Measurements from ENCODE around the gene NKX1-1. TPM values are rescaled to one million over a fixed set of nuclear protein-coding genes. Genes with fewer than 3 reads are reported as not detected.

The NKX1-1 gene
- total RNA-seq, 1 experiment from 2014 or later, result not detected

DNA sequence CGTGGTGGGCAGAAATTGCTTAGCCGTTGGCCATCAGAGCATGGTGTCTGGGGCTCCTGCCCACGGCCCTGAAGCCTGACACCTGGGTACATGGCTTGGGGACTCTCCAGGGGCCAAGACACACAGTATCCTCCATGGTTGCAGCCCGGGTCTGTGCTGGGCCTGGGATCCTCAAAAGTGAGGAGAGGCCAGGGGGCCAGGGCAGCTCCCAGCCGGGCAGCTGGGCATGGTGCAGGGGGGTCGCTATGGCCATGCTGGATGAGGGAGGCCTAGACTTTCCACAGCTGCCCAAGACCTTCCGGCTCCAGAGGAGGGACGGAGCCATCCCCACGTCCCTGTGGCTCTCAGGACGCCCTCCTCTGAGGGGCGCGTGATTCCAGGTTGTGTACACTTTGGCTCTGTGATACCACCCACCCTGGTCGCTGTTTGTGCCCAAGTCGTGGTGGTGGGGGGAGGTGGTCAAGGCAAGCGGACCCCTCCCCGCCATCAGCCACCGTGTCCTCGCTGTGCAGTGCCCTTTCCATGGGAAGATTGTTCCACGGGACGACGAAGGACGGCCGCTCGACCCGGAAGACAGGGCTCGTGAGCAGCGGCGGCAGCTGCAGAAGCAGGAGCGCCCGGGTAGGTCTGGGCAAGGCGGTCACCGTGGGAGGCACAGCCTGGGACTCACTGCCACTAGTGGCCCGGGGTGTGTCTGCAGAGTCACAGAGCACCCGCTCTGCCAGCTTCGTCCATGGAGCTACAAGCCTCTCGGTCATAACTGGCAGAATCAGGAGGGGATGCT lies 25.7 kb downstream of the NKX1-1 start:
- Histone ChIP-seq H3K9me2 (replicated peaks; ENCODE audit: insufficient read depth, low read length) (no peaks in the 10 kb centered on the region), H2AFZ (ENCODE audit: low read length) (no peak overlapping the region), H3K79me2 (ENCODE audit: low read length) (no peaks in the 10 kb centered on the region), H3K4me2 (ENCODE audit: low read depth, low read length, poor library complexity, severe bottlenecking) (no peak overlapping the region), H3K4me3 (ENCODE audit: low read length) (no peak overlapping the region), H3K27me3 (ENCODE audit: low read length) (no peaks in the 10 kb centered on the region), H3K9ac (ENCODE audit: low read length) (no peak overlapping the region), H3K9me3 (ENCODE audit: low read length) (no peaks in the 10 kb centered on the region), H4K20me1 (ENCODE audit: insufficient read depth, low read depth, low read length) (no peaks in the 10 kb centered on the region), H3K4me1 (ENCODE audit: low read length) (no peaks in the 10 kb centered on the region), H3K36me3 (ENCODE audit: insufficient read depth, low read length) (no peaks in the 10 kb centered on the region), H3K27ac (ENCODE audit: low read length) (no peak overlapping the region)
- no peak for DNase-seq

DNA sequence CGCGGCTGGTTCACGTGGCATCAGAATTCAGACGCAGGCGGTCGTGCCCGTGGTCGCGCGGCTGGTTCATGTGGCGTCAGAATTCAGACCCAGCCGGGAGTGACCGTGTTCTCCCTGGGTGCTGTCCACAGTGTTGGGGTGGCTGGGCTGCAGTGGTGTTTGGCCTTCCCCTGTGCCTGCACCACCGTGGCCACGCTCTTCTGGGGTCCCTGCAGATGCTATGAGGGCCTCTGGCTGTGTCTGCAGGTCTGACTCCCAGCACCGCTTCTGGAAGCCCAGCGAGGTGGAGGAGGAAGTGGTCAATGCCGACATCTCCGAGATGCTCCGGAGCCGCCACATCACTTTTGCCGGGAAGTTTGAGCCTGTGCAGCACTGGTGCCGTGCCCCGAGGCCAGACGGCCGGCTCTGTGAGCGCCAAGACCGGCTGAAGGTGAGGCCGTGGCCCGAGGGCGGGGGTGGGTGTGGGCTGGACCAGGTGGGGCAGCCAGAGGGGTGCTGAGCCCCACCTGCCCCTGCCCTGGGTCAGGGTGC lies 26.4 kb downstream of the NKX1-1 start:
- no peak overlapping the region for H3K9ac ChIP-seq (ENCODE audit: low read length)
- no peaks in the 10 kb centered on the region for H3K27me3 ChIP-seq (ENCODE audit: low read length)

DNA sequence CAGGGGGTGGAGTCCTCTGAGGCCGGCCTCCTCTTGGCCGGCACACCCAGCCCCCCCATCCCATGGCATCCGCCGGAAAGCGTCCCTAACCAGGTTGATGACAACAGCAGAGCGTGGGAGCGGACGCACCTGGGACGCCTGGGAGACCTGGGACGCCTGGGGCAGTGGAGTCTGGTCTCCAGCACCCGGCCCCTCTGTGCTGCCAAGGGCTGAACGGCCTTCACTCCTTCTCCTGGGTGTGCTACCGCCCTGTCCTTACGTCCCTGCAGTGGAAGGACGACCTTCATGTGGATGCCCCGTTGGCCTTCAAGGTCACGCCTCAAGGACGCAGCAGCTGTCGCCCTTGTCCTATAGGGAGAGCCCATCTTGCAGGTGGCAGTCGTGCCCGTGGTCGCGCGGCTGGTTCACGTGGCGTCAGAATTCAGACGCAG lies 26.9 kb downstream of the NKX1-1 start:
- H3K4me2 ChIP-seq (ENCODE audit: low read depth, low read length, poor library complexity, severe bottlenecking), result no peak overlapping the region
- H3K9me2 ChIP-seq (replicated peaks; ENCODE audit: insufficient read depth, low read length), result no peaks in the 10 kb centered on the region
- H3K36me3 ChIP-seq (ENCODE audit: insufficient read depth, low read length), result no peaks in the 10 kb centered on the region
- no peaks in the 10 kb centered on the region for H3K9me3 ChIP-seq (ENCODE audit: low read length)
- no peaks in the 10 kb centered on the region for H3K79me2 ChIP-seq (ENCODE audit: low read length)
- H3K9ac ChIP-seq (ENCODE audit: low read length), result no peak overlapping the region
- no peaks in the 10 kb centered on the region for H4K20me1 ChIP-seq (ENCODE audit: insufficient read depth, low read depth, low read length)
- H3K4me3 ChIP-seq (ENCODE audit: low read length), result no peak overlapping the region
- H3K4me1 ChIP-seq (ENCODE audit: low read length), result no peaks in the 10 kb centered on the region
- no peak overlapping the region for H2AFZ ChIP-seq (ENCODE audit: low read length)
- no peak overlapping the region for H3K27ac ChIP-seq (ENCODE audit: low read length)
- H3K27me3 ChIP-seq (ENCODE audit: low read length), result no peaks in the 10 kb centered on the region
- no peak for DNase-seq

More for the DNA sequence above, 26.4 kb downstream of the NKX1-1 start:
- no peaks in the 10 kb centered on the region for H3K9me2 ChIP-seq (replicated peaks; ENCODE audit: insufficient read depth, low read length)
- H2AFZ ChIP-seq (ENCODE audit: low read length), result no peak overlapping the region
- no peak overlapping the region for H3K27ac ChIP-seq (ENCODE audit: low read length)
- no peaks in the 10 kb centered on the region for H4K20me1 ChIP-seq (ENCODE audit: insufficient read depth, low read depth, low read length)
- no peaks in the 10 kb centered on the region for H3K79me2 ChIP-seq (ENCODE audit: low read length)
- H3K36me3 ChIP-seq (ENCODE audit: insufficient read depth, low read length), result no peaks in the 10 kb centered on the region
- H3K4me2 ChIP-seq (ENCODE audit: low read depth, low read length, poor library complexity, severe bottlenecking), result no peak overlapping the region
- no peaks in the 10 kb centered on the region for H3K4me1 ChIP-seq (ENCODE audit: low read length)
- no peaks in the 10 kb centered on the region for H3K9me3 ChIP-seq (ENCODE audit: low read length)
- DNase-seq, result no peak
- H3K4me3 ChIP-seq (ENCODE audit: low read length), result no peak overlapping the region

DNA sequence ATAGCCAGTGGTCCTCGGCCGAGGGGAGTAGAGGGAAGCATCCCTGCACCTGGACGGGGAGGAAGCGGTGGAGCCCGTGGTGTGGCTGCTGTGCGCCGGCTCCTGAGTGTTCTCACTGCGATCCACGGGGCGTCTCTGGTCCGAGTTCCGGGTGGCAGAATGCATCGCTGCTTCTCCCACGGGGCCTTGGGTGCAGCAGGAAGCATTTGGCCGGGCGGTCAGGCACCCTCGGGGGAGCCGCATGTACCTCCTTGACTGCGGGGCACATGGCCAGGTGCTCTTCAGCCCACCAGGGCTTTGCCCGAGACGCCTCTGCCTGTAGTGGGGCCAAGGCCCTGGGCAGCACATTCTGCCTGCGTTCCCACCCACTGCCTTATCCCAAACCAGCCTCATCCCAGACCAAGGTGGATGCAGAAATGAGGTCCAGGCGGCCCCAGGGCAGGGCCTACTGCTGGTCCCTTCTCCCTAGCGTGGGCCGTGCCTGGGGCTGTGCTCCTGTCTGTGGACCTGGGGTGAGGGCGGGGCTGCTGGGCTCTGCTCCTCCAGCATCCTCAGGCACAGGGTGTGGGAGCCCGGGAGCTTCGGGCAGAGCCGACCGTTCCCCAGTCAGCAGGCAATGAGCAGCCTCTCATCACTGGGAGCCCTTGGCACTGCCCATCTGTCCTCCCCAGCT lies 27.5 kb downstream of the NKX1-1 start:
- H3K4me3 ChIP-seq (ENCODE audit: low read length), result no peak overlapping the region
- no peaks in the 10 kb centered on the region for H3K4me1 ChIP-seq (ENCODE audit: low read length)
- H3K27me3 ChIP-seq (ENCODE audit: low read length), result no peaks in the 10 kb centered on the region
- no peaks in the 10 kb centered on the region for H3K9me2 ChIP-seq (replicated peaks; ENCODE audit: insufficient read depth, low read length)
- H4K20me1 ChIP-seq (ENCODE audit: insufficient read depth, low read depth, low read length), result no peaks in the 10 kb centered on the region
- H3K9ac ChIP-seq (ENCODE audit: low read length), result no peak overlapping the region
- no peak overlapping the region for H3K4me2 ChIP-seq (ENCODE audit: low read depth, low read length, poor library complexity, severe bottlenecking)
- H3K27ac ChIP-seq (ENCODE audit: low read length), result no peak overlapping the region
- no peaks in the 10 kb centered on the region for H3K79me2 ChIP-seq (ENCODE audit: low read length)
- DNase-seq, result no peak
- no peaks in the 10 kb centered on the region for H3K36me3 ChIP-seq (ENCODE audit: insufficient read depth, low read length)
- no peak overlapping the region for H2AFZ ChIP-seq (ENCODE audit: low read length)
- H3K9me3 ChIP-seq (ENCODE audit: low read length), result no peaks in the 10 kb centered on the region

DNA sequence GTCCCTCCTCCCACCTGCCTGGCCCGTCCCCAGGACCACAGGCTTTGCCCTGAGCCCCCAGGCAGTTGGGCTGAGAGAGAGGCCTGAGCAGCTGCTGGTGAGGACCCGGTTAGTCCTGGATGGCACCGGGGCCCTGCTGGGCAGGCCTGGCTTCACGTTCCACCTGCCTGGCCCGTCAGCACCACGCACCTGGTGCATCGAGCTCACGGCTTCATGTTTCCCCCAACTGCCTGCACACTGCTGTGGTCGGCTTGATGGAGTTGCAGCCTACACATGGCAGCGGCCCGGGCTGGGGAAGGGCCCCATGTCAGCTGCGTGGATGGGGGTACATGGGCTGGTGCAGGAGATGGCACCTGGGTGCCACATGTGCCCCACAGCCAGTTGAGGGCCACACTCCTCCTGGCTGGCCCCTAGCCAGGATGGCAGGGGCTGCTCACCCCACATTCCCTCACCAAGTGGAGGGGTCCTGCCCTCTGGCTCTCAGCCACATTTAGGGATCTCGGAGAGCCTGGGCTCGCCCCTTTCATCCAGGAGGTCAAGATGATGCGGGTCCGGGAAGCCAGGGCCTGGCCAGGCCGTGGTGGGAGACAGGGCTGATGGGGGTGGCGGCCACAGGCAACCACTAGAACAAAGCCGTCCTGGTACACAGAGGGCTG lies 28.5 kb downstream of the NKX1-1 start:
- no peak overlapping the region for H3K4me2 ChIP-seq (ENCODE audit: low read depth, low read length, poor library complexity, severe bottlenecking)
- H3K9me3 ChIP-seq (ENCODE audit: low read length), result no peaks in the 10 kb centered on the region
- H3K4me1 ChIP-seq (ENCODE audit: low read length), result no peaks in the 10 kb centered on the region
- no peak overlapping the region for H3K27ac ChIP-seq (ENCODE audit: low read length)
- H4K20me1 ChIP-seq (ENCODE audit: insufficient read depth, low read depth, low read length), result no peaks in the 10 kb centered on the region
- DNase-seq, result no peak
- no peaks in the 10 kb centered on the region for H3K9me2 ChIP-seq (replicated peaks; ENCODE audit: insufficient read depth, low read length)
- no peak overlapping the region for H3K4me3 ChIP-seq (ENCODE audit: low read length)
- no peaks in the 10 kb centered on the region for H3K79me2 ChIP-seq (ENCODE audit: low read length)
- H3K9ac ChIP-seq (ENCODE audit: low read length), result no peak overlapping the region
- no peaks in the 10 kb centered on the region for H3K36me3 ChIP-seq (ENCODE audit: insufficient read depth, low read length)
- no peaks in the 10 kb centered on the region for H3K27me3 ChIP-seq (ENCODE audit: low read length)
- no peak overlapping the region for H2AFZ ChIP-seq (ENCODE audit: low read length)

DNA sequence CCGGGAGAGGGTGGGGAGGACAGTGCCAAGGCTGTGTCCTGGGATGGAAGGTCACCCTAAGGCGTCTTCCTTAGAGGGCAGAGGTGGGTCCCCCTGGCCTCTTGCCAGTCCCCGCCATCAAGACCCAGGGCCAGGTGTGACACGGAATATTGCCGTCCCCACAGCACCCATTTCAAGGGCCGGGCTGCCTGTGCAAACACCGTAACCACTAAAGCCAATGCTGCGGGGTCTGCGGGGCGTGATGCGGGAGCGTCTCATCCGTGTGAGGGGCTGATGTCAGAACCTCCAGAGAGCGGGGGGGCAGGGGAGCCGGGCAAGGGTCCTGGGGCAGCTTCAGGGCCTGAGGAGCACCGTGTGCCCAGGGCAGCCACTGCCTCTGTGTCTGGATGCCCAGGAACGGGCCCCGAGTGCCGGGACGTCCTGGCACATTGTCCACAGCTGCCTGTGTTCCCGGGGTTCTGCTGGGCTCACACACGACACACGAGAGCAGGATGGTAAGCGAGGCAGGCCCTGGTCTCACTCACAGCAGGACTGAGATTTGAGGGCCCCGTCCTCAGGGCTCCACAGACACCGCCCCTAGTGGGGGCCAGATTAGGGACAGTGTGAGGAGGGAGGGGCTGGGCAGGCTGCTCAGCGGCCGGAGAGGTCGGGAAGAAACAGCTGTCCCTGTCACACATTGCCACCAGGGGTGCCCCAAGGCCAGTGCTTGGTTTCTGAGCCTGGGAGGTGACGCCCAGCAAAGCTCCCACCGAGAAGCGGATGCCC lies 29.2 kb downstream of the NKX1-1 start:
- DNase-seq, result no peak
- Histone ChIP-seq H4K20me1 (ENCODE audit: insufficient read depth, low read depth, low read length) (no peaks in the 10 kb centered on the region), H3K79me2 (ENCODE audit: low read length) (no peaks in the 10 kb centered on the region), H3K36me3 (ENCODE audit: insufficient read depth, low read length) (no peaks in the 10 kb centered on the region), H3K27me3 (ENCODE audit: low read length) (no peaks in the 10 kb centered on the region), H3K4me2 (ENCODE audit: low read depth, low read length, poor library complexity, severe bottlenecking) (no peak overlapping the region), H3K9ac (ENCODE audit: low read length) (no peak overlapping the region), H3K4me1 (ENCODE audit: low read length) (no peaks in the 10 kb centered on the region), H3K9me2 (replicated peaks; ENCODE audit: insufficient read depth, low read length) (no peaks in the 10 kb centered on the region), H3K9me3 (ENCODE audit: low read length) (no peaks in the 10 kb centered on the region), H2AFZ (ENCODE audit: low read length) (no peak overlapping the region), H3K27ac (ENCODE audit: low read length) (no peak overlapping the region), H3K4me3 (ENCODE audit: low read length) (no peak overlapping the region)

DNA sequence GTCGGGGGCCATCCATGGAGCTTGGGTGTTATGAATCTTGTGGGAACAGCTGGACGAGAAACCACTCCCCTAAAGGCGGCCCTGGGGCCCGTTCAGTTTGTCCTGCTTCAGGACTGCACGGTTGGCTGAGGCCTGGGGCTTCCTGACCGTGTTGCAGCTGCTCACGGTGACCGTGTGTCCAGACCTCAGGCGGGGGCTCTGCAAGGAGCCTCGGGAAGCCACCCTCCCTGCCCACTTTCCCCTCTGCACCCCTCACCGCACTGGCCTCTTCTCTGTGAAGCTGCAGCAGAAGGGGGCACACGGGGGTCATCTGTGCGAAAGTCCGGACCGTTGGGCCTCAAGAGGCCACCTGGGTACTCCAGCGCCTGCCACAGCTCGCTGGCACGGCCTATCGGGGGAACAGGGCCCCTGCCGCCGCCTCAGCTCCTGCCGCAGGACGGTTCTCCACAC lies 29.8 kb downstream of the NKX1-1 start:
- Histone ChIP-seq H3K4me1 (ENCODE audit: low read length) (no peaks in the 10 kb centered on the region), H3K36me3 (ENCODE audit: insufficient read depth, low read length) (no peaks in the 10 kb centered on the region), H3K9me2 (replicated peaks; ENCODE audit: insufficient read depth, low read length) (no peaks in the 10 kb centered on the region), H4K20me1 (ENCODE audit: insufficient read depth, low read depth, low read length) (no peaks in the 10 kb centered on the region), H3K9me3 (ENCODE audit: low read length) (no peaks in the 10 kb centered on the region), H3K27me3 (ENCODE audit: low read length) (no peaks in the 10 kb centered on the region), H3K27ac (ENCODE audit: low read length) (no peak overlapping the region), H2AFZ (ENCODE audit: low read length) (no peak overlapping the region), H3K4me3 (ENCODE audit: low read length) (no peak overlapping the region), H3K9ac (ENCODE audit: low read length) (no peak overlapping the region), H3K79me2 (ENCODE audit: low read length) (no peaks in the 10 kb centered on the region), H3K4me2 (ENCODE audit: low read depth, low read length, poor library complexity, severe bottlenecking) (no peak overlapping the region)
- DNase-seq, result no peak
